Measurements from ENCODE around the gene CDH4.

CDH4 gene

DNA sequence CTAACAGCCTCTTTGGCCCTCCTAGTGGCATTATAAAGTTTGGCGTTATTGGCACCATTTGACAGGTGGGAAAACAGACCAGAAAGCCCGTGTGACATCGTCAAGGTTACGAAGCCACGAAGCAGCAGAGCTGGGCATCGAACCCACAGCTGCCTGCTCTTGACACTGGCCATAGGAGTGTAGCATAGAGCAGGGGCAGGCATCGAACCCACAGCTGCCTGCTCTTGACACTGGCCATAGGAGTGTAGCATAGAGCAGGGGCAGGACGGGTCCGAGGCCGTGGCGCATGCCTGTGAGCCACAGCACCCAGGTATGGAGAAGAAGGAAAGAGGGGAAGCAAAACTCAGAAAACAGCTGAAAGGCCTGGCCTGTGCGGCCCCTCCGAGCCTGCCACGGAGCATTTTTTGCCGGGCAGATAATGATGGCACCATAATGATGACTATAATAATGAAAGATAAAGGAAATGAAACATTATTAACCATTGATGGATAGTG, 33.1 kb downstream of the CDH4 start:
- no peak for DNase-seq

GRCh38 chr20:61285691-61286090, 33.6 kb downstream of the CDH4 start:
- DNase-seq = no peak

GRCh38 chr20:61287583-61288275, 35.7 kb downstream of the CDH4 start:
- DNase-seq = no peak

- DNase-seq = no peak
Measured at GRCh38 chr20:61288331-61288784, 36.3 kb downstream of the CDH4 start.

DNA sequence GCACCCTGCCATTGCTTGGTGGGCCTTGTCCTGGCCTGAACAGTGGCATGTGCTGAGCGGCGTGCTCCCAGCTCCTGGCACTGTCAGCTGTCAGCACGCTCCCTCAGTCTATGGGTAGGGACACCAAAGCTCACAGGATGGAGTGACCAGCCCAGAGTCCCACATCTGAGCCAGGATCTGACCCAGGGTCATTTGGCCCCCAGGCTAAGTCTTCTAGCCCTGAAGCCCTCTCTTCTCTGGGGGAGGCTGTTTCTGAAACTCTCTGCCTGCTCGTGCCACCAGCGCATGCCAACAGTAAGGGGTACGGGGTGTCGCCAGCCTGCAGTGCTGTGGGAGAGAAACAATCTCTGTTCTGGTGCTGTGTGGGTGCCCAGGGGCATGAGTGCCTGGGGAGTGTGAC, 37.1 kb downstream of the CDH4 start:
- no peak for DNase-seq

DNA sequence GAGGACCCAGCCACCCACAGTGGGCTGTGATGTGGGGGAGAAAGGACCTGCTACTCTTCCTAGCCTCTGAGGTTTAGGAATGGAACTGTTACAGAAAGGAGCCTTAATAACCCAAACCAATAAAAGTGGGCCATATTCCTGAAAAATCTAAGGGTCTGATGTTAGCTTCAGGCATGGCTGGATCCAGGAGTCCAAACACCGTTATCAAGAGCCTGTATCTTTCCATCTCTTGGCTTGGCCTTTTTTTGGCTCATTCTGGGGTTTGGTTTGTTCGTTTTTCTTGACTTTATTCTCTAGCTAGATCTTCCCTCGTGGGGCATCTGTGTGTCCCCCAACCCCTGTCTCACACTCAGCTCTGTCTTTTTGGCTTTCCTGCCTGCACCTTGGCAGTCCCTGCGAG, 38.7 kb downstream of the CDH4 start:
- no peak for DNase-seq

GRCh38 chr20:61291166-61291829, 39.2 kb downstream of the CDH4 start:
- DNase-seq = no peak

DNA sequence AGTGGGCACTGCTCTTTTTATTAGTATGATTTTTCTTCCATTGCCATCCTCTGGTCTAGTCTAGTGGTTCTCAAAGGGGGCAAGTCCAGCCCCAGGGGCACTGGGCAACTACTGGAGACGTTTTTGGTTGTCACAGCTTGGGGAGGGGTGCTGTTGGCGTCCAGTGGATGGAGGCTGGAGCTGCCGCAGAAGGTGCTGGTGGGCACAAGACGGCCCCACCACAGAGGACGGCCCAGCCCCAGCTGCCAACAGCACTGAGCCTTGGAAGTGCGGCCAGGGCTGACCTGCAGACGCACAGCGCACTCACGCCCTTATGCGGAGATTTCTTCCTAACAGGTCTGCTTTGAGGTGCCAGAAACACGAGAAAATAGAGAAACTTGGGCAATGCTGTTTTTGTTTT, 40.3 kb downstream of the CDH4 start:
- DNase-seq = no peak

DNA sequence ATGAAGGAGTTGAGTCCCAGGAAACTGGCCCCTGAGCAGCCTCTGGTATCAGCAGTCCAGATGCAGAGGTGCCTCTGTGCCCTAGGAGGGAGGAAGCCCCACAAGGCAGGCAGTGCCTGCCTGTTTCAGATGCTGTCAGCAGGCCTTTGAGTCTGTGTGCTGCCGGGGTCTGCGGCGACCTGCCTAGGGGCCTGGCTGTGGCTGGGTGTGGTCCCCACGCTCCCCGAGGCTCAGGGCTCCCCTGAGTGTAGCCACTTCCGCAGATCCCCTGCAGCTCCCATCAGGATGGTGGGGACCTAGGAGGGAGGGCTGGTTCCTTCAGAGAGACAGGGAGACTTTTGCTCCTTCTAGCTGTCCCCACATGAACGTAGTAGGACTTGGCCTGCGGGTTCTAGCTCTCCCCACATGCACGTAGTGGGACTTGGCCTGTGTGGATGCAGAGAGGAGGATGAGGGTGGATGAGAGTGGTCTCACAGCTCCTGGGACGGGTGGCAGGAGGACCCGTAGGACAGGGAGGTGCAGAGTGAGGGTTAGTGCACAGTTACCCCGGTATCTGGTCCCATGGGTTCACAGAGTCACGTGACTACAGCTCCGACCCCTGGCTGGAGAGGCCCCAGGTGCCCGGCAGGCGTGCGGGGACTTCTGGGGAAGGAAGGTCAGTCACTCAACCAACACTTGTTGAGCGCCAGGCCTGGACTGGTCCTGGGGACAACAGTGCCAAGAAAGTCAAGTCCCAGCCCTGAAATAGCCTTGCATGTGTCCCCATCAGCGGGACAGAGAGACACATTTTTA, 41.0 kb downstream of the CDH4 start:
- DNase-seq = no peak

DNA sequence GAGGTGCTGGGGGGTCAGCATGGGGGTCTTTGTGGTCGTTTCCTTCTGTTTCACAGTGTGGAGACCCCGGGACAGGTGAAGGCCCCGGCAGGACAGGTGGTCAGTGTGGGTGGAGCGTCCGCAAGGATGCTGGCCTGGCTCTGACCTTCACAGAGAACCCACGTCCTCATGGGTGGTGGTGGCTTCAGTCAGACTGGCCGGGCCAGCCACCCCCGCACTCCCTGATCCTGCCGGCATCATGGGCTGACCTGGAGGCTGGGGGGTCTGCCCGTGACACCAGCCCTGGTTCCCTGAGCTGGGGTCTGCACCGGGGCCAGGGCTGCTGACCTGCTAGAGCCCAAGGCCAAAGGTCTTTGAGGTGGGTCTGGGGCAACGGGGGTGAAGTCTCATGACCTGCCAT, 41.9 kb downstream of the CDH4 start:
- DNase-seq = no peak

DNA sequence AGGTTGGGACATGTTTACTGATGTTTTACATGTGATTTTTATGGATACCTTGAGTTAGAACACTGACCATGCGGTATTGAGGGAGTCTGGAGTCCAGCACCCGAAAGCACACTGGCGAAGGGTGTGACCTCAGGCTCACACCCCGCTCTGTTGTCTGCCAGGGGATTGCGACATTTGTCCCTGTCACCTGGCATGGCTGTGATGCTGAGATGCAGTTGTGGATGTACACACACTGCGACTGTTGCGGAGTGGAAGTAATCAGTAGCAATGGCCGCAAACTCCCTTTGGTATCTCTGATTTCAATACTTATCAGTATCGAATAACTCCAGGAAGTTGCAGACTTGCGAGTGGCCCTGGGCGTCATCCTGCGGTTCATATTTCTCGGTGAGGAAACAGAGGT, 43.2 kb downstream of the CDH4 start:
- DNase-seq = no peak

DNA sequence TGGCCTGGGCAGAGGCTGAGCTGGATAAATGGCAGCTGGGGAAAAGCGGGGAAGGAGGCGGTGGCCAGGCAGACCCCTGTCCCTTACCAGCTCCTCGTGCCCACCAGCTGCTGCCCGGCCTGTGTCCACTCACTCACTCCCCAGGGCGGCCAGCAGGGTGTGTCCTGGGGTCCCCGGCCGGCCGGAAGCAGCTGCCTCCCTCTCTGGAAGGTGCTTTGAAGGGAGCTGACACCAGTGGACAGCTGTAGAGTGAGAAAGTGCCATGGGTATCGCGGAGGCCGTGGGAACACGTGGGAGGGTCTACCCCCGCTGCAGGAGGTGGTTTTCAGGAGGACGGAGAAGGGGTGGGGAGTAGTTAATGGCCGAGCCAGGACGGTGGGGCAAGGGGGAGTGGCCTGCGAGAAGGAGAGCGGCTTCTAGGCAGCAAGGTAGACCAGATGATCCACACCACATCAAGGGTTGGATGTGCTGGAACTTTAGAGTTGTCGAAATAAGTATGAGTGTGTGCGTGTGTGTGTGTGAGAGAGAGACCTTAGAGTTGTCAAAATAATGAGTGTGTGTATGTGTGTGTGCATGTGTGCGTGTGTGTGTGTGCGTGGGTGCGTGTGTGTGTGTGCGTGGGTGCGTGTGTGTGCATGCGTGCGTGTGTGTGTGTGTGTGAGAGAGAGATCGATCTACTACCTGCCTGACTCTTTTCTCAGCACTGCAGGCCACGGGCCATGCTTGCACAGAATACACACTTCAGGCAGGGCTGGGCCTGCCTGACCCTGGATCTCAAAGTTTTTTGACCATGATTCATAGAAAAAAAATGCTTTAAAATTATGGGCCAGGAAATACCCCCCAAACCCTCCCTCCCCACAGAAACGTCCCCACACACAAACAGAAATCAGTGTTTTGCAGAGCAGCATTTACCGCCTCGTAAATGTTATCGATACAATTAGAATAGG, 43.9 kb downstream of the CDH4 start:
- no peak for DNase-seq

- DNase-seq = no peak
Measured at GRCh38 chr20:61296629-61297019, 44.6 kb downstream of the CDH4 start.

DNA sequence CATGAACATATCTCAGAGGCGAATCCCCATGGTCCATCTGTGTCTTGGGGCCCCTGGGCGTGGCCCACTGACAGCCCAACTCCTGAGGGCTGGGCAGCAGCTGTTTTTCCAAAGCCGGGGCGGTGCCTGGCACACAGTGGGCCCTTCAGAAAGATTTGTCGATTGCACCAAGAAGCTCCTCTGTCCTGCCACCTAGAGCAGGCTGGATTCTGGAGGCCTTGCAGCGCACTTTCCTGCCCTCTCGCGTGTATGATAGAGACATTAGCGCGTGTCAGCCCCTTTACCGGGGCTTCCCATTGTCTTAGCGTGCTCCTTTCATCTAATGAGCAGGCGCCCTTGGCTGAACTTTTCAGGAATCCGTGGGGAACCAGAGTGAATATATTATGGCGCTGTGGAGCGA, 45.4 kb downstream of the CDH4 start:
- DNase-seq = no peak

DNA sequence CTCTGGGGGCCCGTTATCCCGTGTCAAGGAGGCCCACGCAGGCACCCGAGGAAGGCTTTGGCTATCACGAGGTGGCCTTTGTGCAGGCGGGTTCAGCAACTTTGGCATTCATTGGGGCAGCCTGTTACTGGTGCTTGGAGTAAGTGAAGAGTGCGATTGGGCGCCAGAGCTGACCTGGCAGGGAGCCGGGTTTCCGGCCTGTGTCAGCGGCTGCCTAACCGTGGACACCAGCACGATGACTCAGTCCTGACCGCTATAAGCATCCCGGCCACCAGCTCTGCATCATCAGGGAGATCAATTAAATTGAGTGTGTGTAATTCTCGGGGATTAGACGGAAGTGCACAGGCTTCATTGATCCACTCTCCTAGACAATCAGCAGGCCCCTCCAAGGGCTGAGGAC, 45.9 kb downstream of the CDH4 start:
- no peak for DNase-seq

GRCh38 chr20:61298661-61299060, 46.6 kb downstream of the CDH4 start:
- no peak for DNase-seq

GRCh38 chr20:61299104-61299503, 47.0 kb downstream of the CDH4 start:
- DNase-seq = no peak

GRCh38 chr20:61299618-61300017, 47.6 kb downstream of the CDH4 start:
- DNase-seq = no peak

DNA sequence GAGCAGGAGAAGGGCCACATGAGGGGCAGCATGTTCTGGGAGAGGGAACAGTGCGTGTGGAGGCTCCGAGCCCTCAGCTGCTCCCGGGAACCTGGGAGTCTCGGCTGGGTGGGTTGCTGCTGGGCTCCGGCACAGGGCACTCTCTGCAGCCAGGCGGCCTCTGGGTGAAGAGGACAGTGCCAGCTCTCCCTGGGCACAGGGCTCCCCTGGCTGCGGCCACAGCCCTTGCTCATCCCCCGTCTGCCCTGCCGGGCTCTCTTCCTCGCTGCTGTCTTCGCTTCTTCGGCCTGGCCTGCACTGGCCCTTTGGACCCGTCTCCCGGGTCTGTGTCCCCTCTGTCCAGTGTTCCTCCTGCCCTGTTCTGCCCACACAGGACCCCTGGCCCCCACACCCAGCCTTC, 48.2 kb downstream of the CDH4 start:
- no peak for DNase-seq

DNA sequence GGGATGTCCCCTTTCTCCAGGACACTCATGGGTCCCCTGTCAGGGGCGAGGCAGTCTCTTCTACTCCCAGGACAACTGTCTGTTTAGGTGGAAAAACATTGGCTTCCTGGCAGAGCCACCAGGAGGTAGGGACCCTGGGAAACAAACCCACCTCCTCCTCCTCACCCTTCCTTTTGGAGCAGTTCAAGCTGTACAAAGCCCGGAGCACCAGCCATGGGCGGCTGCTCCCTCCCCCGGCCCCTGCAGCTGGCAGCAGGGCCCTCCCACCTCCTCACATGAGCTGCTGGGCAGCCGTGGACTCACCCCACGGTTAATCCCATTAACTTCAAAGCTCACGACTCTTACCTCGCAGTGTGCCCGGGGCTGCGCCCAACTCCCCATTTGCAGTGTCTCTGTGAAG, 48.6 kb downstream of the CDH4 start:
- no peak for DNase-seq

- no peak for DNase-seq
Measured at GRCh38 chr20:61301711-61302525, 49.9 kb downstream of the CDH4 start.

- no peak for DNase-seq
Measured at GRCh38 chr20:61303217-61303616, 51.2 kb downstream of the CDH4 start.
